ENCODE results near the gene NFE2L1. TPM values are rescaled to one million over a fixed set of nuclear protein-coding genes. Genes with fewer than 3 reads are reported as not detected.

Gene NFE2L1
- total RNA-seq, 1 donor, result 165 TPM

- peak; percentile 86 for DNase-seq (ENCODE audit: insufficient read length, low spot score, missing footprints)
- H3K27me3 ChIP-seq (ENCODE audit: insufficient read depth, low read length), result no peaks in the 10 kb centered on the region
- H4K20me1 ChIP-seq (ENCODE audit: insufficient read depth, low read length), result peaks cover 1% of the 10 kb centered on the region
- no peaks in the 10 kb centered on the region for H3K36me3 ChIP-seq (ENCODE audit: insufficient read depth, low read length)
- H3K9me3 ChIP-seq (ENCODE audit: low read depth, low read length), result no peaks in the 10 kb centered on the region
- TF ChIP-seq CTCF (IDR thresholded peaks at IDR 0.05; ENCODE audit: extremely low read depth, low read depth, low read length), result no peak
- H3K27ac ChIP-seq (ENCODE audit: low read depth, low read length), result peak overlapping the region; percentile 82
- H3K4me1 ChIP-seq (ENCODE audit: insufficient read depth, low read length), result peaks cover 46% of the 10 kb centered on the region
- H3K79me2 ChIP-seq (ENCODE audit: insufficient read depth, low read length), result peaks cover 31% of the 10 kb centered on the region
- peak overlapping the region; percentile 45 for H3K4me2 ChIP-seq (ENCODE audit: insufficient read depth, low read length)
- peak overlapping the region; percentile 77 for H2AFZ ChIP-seq (ENCODE audit: low read length)
- peak overlapping the region; percentile 6 for H3K4me3 ChIP-seq (ENCODE audit: insufficient read depth, low read length)
Observed at GRCh38 chr17:48045316-48046001, 2.7 kb upstream of the NFE2L1 start.

- peaks cover 54% of the 10 kb centered on the region for H3K4me1 ChIP-seq (ENCODE audit: insufficient read depth, low read length)
- H4K20me1 ChIP-seq (ENCODE audit: insufficient read depth, low read length), result peaks cover 10% of the 10 kb centered on the region
- H3K36me3 ChIP-seq (ENCODE audit: insufficient read depth, low read length), result peaks cover 7% of the 10 kb centered on the region
- peak overlapping the region; percentile 98 for H3K27ac ChIP-seq (ENCODE audit: low read depth, low read length)
- no peak for DNase-seq (ENCODE audit: insufficient read length, low spot score, missing footprints)
- peak overlapping the region; percentile 96 for H3K4me2 ChIP-seq (ENCODE audit: insufficient read depth, low read length)
- TF ChIP-seq CTCF (IDR thresholded peaks at IDR 0.05; ENCODE audit: extremely low read depth, low read depth, low read length), result no peak
- no peaks in the 10 kb centered on the region for H3K27me3 ChIP-seq (ENCODE audit: insufficient read depth, low read length)
- peaks cover 39% of the 10 kb centered on the region for H3K79me2 ChIP-seq (ENCODE audit: insufficient read depth, low read length)
- no peaks in the 10 kb centered on the region for H3K9me3 ChIP-seq (ENCODE audit: low read depth, low read length)
- H2AFZ ChIP-seq (ENCODE audit: low read length), result no peak overlapping the region
- peak overlapping the region; percentile 84 for H3K4me3 ChIP-seq (ENCODE audit: insufficient read depth, low read length)
Observed at GRCh38 chr17:48046296-48046695, 1.9 kb upstream of the NFE2L1 start.

- H3K79me2 ChIP-seq (ENCODE audit: insufficient read depth, low read length), result peaks cover 44% of the 10 kb centered on the region
- peak overlapping the region; percentile 96 for H3K4me2 ChIP-seq (ENCODE audit: insufficient read depth, low read length)
- H3K36me3 ChIP-seq (ENCODE audit: insufficient read depth, low read length), result peaks cover 8% of the 10 kb centered on the region
- no peaks in the 10 kb centered on the region for H3K9me3 ChIP-seq (ENCODE audit: low read depth, low read length)
- DNase-seq (ENCODE audit: insufficient read length, low spot score, missing footprints), result peak; percentile 83
- TF ChIP-seq CTCF (IDR thresholded peaks at IDR 0.05; ENCODE audit: extremely low read depth, low read depth, low read length), result no peak
- no peaks in the 10 kb centered on the region for H3K27me3 ChIP-seq (ENCODE audit: insufficient read depth, low read length)
- peak overlapping the region; percentile 84 for H3K4me3 ChIP-seq (ENCODE audit: insufficient read depth, low read length)
- H3K4me1 ChIP-seq (ENCODE audit: insufficient read depth, low read length), result peaks cover 64% of the 10 kb centered on the region
- peak overlapping the region; percentile 84 for H2AFZ ChIP-seq (ENCODE audit: low read length)
- peaks cover 17% of the 10 kb centered on the region for H4K20me1 ChIP-seq (ENCODE audit: insufficient read depth, low read length)
- peak overlapping the region; percentile 98 for H3K27ac ChIP-seq (ENCODE audit: low read depth, low read length)
Observed at GRCh38 chr17:48047113-48047740, 932 bp upstream of the NFE2L1 start.

- Histone ChIP-seq H3K27ac (ENCODE audit: low read depth, low read length) (peak overlapping the region; percentile 96), H3K79me2 (ENCODE audit: insufficient read depth, low read length) (peaks cover 56% of the 10 kb centered on the region), H3K27me3 (ENCODE audit: insufficient read depth, low read length) (no peaks in the 10 kb centered on the region), H3K4me2 (ENCODE audit: insufficient read depth, low read length) (peak overlapping the region; percentile 100), H3K4me1 (ENCODE audit: insufficient read depth, low read length) (peaks cover 69% of the 10 kb centered on the region), H3K36me3 (ENCODE audit: insufficient read depth, low read length) (peaks cover 9% of the 10 kb centered on the region), H4K20me1 (ENCODE audit: insufficient read depth, low read length) (peaks cover 31% of the 10 kb centered on the region), H2AFZ (ENCODE audit: low read length) (peak overlapping the region; percentile 69), H3K4me3 (ENCODE audit: insufficient read depth, low read length) (peak overlapping the region; percentile 84), H3K9me3 (ENCODE audit: low read depth, low read length) (no peaks in the 10 kb centered on the region)
- peak; percentile 94 for DNase-seq (ENCODE audit: insufficient read length, low spot score, missing footprints)
- TF ChIP-seq CTCF (IDR thresholded peaks at IDR 0.05; ENCODE audit: extremely low read depth, low read depth, low read length), result no peak
Observed at GRCh38 chr17:48048384-48049126, 396 bp downstream of the NFE2L1 start.
